ENCODE data around the gene MOK. TPM values are rescaled to one million over a fixed set of nuclear protein-coding genes. Genes with fewer than 3 reads are reported as not detected.
"Not testable (repeated sequence)": the region's sequence is repeated elsewhere in the genome, so short reads cannot be mapped to it uniquely, and the experiment has no call there.

The MOK gene
- total RNA-seq, 1 donor from 2014 or later: 14.5 TPM

DNA sequence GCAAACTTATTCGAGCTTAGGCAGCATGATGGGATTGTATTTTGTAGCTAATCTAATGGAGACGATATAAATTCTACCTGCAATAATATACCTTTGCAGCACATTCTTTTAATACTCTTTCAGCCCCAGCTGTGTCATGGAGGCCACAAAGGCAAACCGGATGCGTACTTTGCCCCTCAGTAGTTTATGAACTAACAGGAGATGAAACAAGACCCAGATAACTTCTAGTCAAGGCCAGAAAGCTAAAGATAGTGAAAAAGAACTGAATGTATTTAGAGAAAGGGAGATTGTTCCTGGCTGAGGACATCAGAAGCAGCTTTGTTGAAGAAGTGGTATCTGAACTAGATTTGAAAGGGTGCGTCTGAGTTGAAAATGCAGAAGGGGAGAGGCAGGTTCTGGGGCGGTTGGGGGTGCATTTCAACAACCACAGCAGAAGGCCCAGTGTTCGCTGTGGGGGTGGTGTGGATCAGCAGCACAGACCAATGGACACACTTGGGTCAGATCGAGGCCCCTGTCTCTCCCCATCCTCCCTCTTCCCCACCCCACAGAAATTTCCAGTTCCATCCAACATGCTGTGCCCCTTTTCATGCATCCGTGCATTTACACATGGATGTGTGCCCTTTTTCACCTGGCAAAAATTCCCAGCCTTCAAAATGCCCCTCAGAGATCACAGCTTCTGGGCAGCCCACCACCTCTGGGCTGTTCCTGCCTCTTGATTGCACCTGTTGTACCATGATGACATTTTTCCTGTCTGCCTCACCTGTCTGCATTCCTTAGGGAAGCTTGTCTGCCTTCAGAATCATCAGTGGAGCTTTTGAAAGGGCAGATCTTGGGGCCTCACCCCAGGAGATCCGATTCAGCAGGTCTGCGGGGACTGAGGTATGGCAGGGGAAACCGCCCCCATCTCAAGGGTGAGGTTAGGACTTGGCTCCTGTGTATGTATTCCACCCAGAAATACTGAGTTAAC, 16.8 kb upstream of the MOK start:
- DNase-seq: no peak

DNA sequence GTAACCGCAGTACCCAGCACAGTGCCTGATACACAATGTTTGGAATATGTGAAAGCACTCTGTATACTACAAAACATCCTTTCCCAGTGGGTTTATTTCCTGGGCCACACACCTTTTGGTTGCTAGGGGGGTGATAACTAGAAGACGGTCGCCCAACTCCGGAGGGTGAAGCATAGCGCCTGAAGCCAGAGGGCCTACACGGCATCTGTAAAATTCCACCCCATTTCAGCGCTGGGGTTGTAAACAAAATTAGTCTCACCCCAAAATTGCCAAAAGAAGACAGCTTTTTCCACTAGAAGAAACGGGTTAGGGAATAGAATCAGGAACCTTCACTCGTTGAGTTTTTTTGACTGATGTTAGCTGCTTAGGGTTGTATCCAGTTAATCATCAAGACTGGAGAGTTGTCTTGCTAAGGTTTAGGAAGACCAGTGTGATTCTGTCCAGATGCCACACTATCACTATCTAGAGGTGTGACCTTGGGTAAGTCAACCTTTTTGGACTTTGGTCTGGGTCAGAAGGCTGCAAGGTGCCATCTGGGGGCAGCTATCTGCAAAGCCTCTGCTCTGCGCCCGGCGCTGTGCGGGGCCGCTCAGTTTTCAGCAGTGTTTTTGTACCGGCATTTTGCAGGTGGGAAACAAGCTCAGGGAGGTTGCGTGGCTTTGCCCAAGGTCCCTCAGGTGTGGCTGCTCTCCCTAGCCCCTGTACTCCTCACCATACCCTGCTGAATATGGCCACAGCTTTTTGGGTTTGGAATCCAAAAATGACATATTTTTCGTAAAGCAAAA, 15.9 kb upstream of the MOK start:
- no peak for DNase-seq

DNA sequence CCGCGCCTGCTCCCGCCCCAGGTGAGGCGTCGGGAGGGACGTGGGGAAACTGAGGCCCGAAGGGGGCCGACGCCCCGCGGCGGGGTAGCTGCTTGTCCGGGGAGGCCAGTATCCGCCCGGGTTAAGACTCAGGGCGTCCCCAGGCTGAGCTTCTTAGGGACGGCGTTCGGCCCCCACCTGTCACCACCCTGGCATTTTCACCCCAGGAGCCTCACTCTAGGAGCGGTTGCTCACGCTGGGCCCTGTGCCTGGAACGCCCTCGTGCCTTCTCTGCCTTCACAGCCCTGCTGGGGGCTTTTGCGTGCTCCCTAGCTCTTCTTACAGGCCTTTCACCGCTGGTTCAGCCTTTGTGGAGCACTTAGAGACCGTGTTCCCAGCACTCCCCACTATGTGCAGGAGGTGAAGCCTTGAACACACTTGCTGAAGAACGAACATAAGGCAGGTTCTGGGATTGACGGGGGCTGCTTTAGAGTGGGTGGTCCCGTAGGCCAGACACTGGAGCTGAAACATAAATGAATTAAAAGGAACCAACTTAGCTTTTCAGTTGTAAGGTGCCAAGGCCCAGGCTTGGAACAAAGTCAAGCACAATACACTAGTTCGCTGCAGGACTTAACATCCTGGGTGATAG, 15.2 kb upstream of the MOK start:
- DNase-seq: no peak

DNA sequence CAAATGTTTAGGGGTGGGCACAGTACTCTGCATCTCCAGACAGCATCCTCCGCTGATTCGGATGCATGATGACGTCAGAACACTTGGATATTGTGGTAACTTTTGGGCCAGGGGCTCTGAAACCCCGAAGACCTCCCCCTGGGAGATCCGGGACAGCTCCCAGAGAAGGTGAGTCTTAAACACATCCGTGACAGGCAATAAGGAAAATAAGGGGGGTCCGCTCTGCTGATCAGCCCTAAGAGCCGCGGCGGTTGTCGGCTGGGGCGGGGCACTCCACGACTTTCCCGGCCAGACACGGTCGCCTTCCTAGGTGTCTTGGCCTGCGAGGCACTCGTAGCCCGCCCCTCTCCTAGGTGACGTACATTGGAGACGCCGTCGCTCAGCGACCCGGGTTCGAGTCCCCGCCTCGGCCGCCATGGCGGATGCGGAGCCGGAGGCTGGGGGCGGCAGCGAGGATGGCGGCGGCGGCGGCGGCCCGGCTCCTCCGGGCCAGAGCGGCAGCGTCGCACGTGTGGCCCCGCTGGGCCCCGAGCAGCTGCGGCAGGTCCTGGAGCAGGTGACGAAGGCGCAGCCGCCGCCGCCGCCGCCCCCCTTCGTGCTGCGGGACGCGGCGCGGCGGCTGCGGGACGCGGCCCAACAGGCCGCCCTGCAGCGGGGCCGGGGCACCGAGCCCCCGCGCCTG, 14.5 kb upstream of the MOK start, which contains the start of gene ZNF839:
ZNF839 (plus strand) TSS at position 396 of the 682 bp plus-strand sequence; CDS start at position 416, 20 bp downstream.
- DNase-seq: peak; percentile 85

DNA sequence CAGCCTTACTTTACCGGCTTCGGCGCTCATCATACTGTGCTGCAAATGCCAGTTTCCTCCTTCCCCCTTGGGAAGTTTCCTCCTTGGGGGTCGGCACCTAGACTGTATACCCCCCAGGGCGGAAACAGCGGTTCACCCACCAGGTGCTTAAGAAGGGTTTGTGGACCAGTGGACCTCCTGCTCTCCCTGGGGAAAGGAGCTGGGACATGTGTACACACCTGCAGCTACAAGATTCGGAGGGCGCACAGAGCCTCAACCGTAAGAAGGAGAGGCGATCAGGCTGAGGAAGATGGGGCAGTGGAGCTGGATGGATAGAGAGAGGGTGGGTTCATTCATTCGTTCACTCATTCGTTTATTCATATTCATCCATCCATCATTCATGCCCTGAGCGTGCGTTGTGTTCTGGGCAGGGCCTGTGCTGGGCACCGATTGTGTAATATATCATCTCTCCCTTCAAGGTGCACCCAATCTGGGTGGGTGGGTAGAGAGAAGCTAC, 13.9 kb upstream of the MOK start:
- no peak for DNase-seq

DNA sequence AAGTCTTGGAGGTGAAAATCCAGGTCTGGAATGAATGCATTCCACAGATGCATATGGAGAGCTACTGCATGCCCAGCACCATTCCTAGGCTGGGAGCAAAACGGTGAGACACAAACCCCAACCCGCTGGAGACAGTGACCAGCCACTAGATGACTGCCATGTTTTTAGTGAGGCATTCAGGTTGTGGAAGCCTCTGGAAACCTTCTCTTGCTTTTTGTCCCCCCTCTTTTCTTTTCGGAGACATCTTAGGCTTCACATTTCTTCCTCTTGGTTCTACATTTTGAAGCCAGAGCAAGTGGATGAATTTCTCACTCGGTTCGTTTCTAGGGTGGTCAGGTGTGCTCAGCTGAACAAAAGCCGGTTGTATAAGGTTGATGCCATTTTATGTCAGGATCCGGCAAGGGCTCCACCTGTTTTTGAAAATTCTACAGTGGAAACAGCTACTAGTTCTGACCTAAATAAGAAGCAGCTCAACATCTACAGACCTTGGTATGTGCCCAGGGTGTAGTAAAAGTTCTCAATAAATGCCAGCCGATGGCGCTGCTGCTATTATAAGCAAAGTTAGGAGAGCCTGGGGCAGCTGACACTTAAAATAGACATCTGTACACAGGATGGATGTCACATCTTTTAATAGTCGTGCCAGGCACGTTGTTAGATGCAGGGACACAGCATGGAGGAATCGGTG, 12.7 kb upstream of the MOK start:
- peak; percentile 13 for DNase-seq

DNA sequence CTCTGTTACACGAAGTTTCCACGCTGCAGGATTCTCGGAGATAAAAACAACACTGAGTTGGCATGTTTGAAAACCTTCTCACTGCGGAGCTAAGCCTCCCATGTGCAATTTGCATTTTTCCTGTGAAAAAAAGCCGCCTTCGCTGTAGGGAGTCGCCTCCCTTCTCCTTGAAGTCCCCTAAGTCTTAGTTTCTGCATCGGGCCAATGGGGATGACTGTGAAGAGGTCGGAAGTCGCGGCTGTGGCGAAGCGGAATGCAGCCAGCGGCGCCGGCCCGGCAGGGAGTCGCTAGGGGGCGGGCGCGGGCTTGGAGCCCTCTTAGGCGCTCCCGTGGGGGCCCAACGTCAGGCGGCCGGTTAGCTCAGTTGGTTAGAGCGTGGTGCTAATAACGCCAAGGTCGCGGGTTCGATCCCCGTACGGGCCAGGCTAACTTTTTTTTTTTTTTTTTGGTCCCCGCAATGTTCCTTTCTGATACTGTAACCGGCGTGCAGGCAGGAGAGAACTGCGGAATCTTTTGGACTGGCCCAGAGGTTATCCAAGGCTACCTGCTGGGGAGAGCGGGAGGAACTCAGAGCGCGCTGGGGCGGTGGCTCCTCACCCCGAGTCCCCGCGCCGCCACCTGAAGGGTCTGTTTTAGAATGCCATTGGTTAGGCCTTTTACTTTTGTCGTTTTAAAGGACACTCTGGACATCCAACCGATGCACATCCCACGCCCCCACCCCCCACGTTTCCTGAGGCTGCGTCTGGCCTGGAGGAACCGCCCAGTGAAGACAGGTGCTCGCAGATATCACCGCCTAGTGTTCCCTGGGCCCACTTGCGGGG, 12.0 kb upstream of the MOK start:
- DNase-seq: peak; percentile 91

DNA sequence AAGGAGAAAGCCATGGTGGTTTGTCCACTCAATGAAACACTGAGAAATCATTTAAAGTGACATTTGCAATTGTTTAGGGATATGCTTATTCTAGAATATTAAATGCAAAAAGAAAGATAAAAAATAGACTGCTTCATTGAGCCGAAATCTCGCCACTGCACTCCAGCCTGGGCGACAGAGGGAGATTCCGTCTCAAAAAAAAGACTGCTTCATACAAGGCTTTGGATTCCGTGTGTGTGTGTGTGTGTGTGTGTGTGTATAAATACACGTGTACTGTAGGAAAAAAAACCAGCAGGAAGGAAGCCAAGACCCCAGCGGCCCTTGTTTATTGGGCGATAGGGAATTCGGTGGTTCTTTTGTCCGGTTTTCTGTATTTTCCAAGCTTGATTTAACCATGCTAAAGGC, 11.4 kb upstream of the MOK start:
- peak; percentile 87 for DNase-seq

DNA sequence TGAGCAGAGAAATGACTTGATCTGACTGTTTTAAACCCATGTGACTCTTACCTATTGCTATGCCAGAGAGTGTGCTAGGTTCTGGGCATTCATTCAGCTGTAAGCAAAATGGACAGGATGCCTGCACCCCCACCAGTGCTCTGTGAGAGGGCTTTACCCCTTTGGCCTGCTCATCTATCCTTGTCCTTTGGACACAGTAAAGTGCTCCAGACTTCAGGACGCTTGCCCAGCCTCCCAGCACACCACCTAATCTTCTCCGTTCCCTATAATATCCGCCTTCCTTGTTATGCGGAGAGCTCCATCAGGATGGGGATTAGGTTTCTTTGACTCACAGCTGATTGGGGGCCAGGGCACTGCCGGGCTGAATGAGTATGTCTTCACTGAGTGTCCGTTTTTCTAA, 10.2 kb upstream of the MOK start:
- DNase-seq: no peak

DNA sequence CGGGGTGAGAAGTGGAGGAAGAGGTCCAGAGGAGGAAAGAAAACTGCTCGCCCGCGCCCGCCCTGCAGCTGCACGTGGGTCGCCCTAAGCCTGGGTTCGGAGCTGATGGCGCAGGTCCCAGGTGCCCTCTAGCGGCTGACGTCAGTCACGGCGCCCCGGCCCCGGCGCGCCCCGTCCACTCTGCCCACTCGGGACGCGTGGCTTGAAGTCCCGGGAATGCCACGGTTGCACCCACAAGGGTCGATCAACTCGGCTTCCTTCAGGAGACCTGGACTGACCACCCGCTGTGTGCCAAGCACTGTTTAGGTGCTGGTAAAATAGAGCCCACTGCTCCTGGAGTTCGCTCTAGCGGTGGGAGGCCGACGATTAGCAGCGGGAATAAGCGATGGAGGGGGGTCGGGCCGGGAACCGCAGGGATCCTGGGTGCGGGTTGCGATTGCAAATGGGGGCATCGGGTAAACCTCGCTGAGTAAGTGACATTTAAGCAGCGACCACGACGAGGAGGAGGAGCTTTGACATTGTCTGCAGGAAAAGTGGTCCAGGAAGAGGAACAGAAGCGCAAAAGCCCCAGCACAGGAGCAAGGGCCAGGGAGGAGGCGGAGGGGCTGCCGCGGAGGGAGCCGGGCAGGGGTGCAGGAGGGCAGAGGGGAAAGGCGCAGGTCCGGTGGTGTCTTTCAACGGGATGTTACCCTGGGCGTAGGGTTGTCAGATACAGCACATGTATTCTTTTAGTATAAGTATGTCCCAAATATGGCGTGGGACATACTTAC, 9.5 kb upstream of the MOK start:
- peak; percentile 72 for DNase-seq

DNA sequence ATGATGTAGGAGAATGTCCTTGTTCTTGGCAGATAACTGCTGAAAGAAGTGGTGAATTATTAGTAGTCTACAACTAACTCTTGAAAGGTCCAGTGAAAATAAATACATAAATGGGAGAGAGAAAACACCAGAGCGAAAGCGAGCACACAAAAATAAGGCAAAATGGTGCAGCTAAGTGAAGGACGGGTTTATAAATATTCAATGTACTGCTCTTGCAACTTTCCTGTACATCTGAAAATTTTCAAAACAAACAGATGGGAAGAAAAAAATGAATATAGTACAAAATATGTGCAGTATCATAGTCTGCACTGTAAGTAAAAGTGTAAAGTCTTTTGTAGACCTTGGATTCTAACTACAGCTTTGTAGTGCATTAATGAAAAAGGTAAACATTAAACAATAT, 1.3 kb downstream of the MOK start:
- no peak for DNase-seq

DNA sequence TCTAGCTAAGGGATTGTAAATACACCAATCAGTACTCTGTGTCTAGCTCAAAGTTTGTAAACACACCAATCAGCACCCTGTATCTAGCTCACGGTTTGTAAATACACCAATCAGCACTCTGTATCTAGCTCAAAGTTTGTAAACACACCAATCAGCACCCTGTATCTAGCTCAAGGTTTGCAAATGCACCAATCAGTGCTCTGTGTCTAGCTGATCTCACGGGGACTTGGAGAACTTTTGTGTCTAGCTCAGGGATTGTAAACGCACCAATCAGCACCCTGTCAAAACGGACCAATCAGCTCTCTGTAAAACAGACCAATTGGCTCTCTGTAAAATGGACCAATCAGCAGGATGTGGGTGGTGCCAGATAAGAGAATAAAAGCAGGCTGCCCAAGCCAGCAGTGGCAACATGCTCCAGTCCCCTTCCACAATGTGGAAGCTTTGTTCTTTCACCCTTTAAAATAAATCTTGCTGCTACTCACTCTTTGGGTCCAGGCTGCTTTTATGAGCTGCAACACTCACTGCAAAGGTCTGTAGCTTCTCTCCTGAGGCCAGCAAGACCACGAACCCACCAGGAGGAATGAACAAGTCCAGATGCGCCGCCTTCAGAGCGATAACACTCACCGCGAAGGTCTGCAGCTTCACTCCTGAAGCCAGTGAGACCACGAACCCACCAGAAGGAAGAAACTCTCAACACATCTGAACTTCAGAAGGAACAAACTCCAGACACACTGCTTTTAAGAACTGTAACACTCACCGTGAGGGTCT, 6.5 kb downstream of the MOK start:
- DNase-seq: not testable (repeated sequence)

DNA sequence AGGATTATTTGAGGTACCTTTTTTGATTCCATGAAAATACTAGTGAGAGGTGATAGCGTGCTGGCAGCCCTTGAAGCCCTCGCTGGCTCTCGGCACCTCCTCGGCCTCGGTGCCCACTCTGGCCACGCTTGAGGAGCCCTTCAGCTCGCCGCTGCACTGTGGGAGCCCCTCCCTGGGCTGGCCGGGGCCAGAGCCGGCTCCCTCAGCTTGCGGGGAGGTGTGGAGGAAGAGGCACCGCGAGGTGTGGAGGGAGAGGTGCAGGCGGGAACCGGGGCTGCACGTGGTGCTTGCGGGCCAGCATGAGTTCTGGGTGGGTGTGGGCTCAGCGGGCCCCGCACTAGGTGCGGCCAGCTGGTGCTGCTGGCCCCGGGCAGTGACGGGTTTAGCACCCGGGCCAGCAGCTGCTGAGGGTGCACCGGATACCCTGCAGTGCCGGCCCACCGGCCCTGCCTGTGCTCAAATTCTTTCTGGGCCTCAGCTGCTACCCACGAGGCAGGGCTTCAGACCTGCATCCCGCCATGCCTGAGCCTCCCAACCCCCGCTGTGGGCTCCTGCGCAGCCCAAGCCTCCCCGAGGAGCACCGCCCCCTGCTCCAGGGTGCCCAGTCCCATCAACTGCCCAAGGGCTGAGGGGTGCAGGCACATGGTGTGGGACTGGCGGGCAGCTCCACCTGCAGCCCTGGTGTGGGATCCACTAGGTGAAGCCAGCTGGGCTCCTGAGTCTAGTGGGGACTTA, 7.4 kb downstream of the MOK start:
- no peak for DNase-seq

DNA sequence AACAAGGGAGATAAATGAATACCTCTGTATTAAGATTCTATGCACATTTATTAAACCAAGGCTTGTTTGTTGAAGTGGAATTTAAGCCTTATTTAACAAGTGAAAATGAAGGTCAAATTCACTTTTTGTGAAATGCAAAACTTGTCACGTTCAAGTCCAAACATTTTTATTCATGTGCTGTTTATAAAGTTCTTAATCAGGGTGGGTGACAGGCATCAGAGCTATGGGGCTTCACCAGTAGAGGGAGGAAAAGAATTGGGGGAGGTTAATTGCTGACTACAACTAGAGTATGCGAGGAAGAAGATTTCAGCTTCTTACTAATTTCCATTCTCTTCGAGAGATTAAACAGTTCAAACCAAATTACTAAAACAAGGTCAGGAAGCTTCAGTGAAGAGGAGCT, 9.7 kb downstream of the MOK start:
- no peak for DNase-seq

DNA sequence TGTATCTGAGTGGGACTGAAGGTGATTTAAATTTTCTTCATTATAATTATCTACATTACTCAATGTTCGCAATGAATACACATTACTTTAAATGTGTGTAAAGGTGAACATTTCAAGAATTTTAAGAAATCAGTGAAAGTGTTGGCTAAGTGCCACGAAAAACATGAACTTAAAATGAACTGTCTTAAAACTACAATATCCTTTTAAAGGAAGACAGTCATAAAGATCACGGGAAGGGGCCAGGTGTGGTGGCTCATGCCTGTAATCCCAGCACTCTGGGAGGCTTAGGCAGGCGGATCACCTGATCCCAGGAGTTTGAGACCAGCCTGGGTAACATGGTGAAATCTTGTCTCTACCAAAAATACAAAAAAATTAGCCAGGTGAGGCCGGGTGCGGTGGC, 11.2 kb downstream of the MOK start:
- DNase-seq: no peak

DNA sequence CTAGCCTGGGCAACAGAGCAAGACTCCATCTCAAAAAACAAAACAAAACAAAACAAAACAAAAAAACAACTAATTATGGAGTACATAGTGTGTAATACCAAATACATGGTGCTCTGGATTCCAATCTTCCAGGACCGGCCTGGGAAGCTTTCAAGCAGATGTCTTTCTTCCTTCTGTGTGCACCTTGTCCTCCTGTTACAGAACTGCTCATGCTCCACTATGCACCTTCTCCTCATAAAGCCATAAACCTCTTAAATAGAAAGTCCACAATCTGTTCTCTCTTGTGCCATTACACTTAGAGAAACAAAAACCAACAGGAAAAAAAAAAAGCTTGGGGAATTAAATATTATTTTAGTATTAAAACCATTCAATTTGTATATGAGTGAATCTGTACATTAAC, 12.5 kb downstream of the MOK start:
- no peak for DNase-seq

DNA sequence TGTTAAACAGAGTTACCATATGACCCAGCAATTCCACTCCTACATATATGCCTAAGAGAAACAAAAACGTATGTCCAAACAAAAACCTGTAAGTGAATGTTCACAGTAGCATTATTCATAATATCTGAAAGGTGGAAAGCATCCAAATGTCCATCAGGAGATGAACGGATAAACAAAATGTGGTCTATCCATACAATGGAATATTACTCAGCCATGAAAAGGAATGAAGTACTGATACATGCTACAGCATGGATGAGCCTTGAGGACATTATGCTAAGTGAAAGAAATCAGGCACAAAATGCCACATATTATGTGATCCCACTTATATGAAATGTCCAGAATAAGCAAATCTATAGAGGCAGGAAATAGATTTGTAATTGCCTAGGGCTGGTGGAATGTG, 16.8 kb downstream of the MOK start:
- no peak for DNase-seq

DNA sequence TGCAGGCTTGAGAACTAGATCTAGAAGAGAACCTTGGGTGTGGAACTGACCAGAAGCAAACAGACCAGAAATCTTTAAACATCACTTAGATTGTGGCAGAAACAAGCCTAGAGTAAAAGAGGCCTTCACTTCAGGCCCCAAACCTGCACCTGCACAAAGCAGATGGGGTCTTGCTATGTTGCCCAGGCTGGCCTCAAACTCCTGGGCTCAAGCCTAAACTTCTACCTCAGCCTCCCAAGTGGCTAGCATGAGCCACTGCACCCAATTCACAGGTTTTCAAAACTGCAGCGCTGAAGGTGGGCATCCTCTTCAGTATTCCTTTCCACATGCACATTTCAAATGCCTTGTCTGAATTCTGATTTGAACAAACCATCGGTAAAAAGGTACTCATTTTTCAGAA, 19.9 kb downstream of the MOK start:
- DNase-seq: no peak

All from skin of body (tissue), 2 donors.